HepG2 (cell line): ENCODE results near the gene PBLD. TPM values are rescaled to one million over a fixed set of nuclear protein-coding genes. Genes with fewer than 3 reads are reported as not detected.

Experiments
- AHR ChIP-seq: IDR thresholded peaks from 2 replicates; pipeline ENCODE4 v1.6.1; 2018; ENCODE audit warnings: missing genetic modification reagents, missing compliant biosample characterization
- CBX5 ChIP-seq: sonication (generic); formaldehyde crosslinking; IDR thresholded peaks from 2 replicates; pipeline ENCODE4 v1.4.0; 2020; ENCODE audit warnings: missing genetic modification reagents, borderline replicate concordance
- CHCHD3 ChIP-seq: sonication (generic); formaldehyde crosslinking; IDR thresholded peaks from 2 replicates; pipeline ENCODE4 v1.8.0; 2022; ENCODE audit warnings: mild to moderate bottlenecking, missing genetic modification reagents, moderate library complexity
- CHD2 ChIP-seq: IDR thresholded peaks from 2 replicates; pipeline ENCODE4 v1.6.1; 2011; ENCODE audit warnings: low read depth, low read length, improper control_type of control experiment
- ESRRA ChIP-seq: sonication (generic); formaldehyde crosslinking; IDR thresholded peaks from 2 replicates; pipeline ENCODE4 v1.5.1; 2020; ENCODE audit warnings: mild to moderate bottlenecking, low read depth, missing genetic modification reagents
- HNF4A ChIP-seq: sonication (generic); formaldehyde crosslinking; IDR thresholded peaks from 2 replicates; pipeline ENCODE4 v1.4.0; 2020; ENCODE audit warnings: missing genetic modification reagents
- JDP2 ChIP-seq: sonication (generic); formaldehyde crosslinking; IDR thresholded peaks from 2 replicates; pipeline ENCODE4 v1.8.1; 2022; ENCODE audit warnings: missing genetic modification reagents, borderline replicate concordance
- KDM2A ChIP-seq: sonication (generic); formaldehyde crosslinking; IDR thresholded peaks from 2 replicates; pipeline ENCODE4 v1.4.0; 2020; ENCODE audit warnings: low read depth, missing genetic modification reagents, borderline replicate concordance
- KDM4B ChIP-seq: sonication (generic); formaldehyde crosslinking; IDR thresholded peaks from 2 replicates; pipeline ENCODE4 v1.4.0; 2020; ENCODE audit warnings: missing genetic modification reagents
- PBX2 ChIP-seq: IDR thresholded peaks from 2 replicates; pipeline ENCODE4 v1.6.1; 2016; ENCODE audit warnings: control low read depth
- PPARG ChIP-seq: conservative IDR thresholded peaks from 2 replicates; pipeline ENCODE4 v1.6.1; 2016; ENCODE audit warnings: missing biosample characterization, missing genetic modification reagents
- RXRB ChIP-seq: IDR thresholded peaks from 2 replicates; pipeline ENCODE4 v1.6.1; 2016; ENCODE audit warnings: borderline replicate concordance, missing genetic modification reagents, missing compliant biosample characterization
- TAF1 ChIP-seq: sonication (generic); formaldehyde crosslinking; IDR thresholded peaks from 2 replicates; pipeline ENCODE4 v1.4.0; 2020; ENCODE audit warnings: missing genetic modification reagents
- TCF7 ChIP-seq: sonication (generic); IDR thresholded peaks from 2 replicates; pipeline ENCODE4 v1.6.1; 2016; ENCODE audit warnings: antibody characterized with exemption, low read depth
- TERF1 ChIP-seq: sonication (generic); formaldehyde crosslinking; IDR thresholded peaks from 2 replicates; pipeline ENCODE4 v1.8.0; 2022; ENCODE audit warnings: mild to moderate bottlenecking, missing genetic modification reagents, moderate library complexity
- ZFX ChIP-seq: sonication (generic); formaldehyde crosslinking; IDR thresholded peaks from 2 replicates; pipeline ENCODE4 v1.4.0; 2020; ENCODE audit warnings: mild to moderate bottlenecking, low read depth, missing genetic modification reagents, moderate library complexity
- ZNF24 ChIP-seq: fragments of 450-650 bp; IDR thresholded peaks from 2 replicates; pipeline ENCODE4 v1.6.1; 2017; ENCODE audit warnings: antibody characterized with exemption, mild to moderate bottlenecking
- ZNF430 ChIP-seq: sonication (generic); formaldehyde crosslinking; IDR thresholded peaks from 2 replicates; pipeline ENCODE4 v1.9.0; 2021; ENCODE audit warnings: mild to moderate bottlenecking, missing genetic modification reagents
- ZNF543 ChIP-seq: sonication (generic); formaldehyde crosslinking; IDR thresholded peaks from 2 replicates; pipeline ENCODE4 v1.4.0; 2020; ENCODE audit warnings: mild to moderate bottlenecking, missing genetic modification reagents
- ZNF747 ChIP-seq: sonication (generic); formaldehyde crosslinking; IDR thresholded peaks from 2 replicates; pipeline ENCODE4 v1.8.1; 2023; ENCODE audit warnings: missing genetic modification reagents, mild to moderate bottlenecking, borderline replicate concordance
- polyA plus RNA-seq, 8 experiments: library from polyadenylated mRNA; depleted of rRNA in 3 of 8; stranded (reverse) in 7 of 8; unstranded in 1 of 8; fragments of >200 nt; fragmentation: Illumina TruSeq in 4 of 8; extraction: Trizol in 4 of 8; gene quantifications; 2 replicates each; pipeline versions ENCODE4 v1.2.1 to v1.2.3, GENCODE V29; 2011 to 2016; ENCODE audit warnings: low read depth in 4 of 8, missing spikeins in 1 of 8, mixed read lengths in 1 of 8; ENCODE audit not compliant: insufficient read depth in 1 of 8
- total RNA-seq, 5 experiments: library from RNA; depleted of rRNA; stranded (reverse); fragments of >200 nt; fragmentation: Illumina TruSeq; extraction: Trizol; gene quantifications; 2 replicates each; pipeline ENCODE4 v1.2.3, GENCODE V29; 2016; ENCODE audit warnings: low read depth in 1 of 5
- TF ChIP-seq, protein P1 (sequence below): sonication (generic); formaldehyde crosslinking; IDR thresholded peaks from 2 replicates; pipeline ENCODE4 v1.4.0; 2020; ENCODE audit warnings: missing genetic modification reagents, mild to moderate bottlenecking, borderline replicate concordance
- TF ChIP-seq, protein P2 (sequence below): sonication (generic); formaldehyde crosslinking; IDR thresholded peaks from 2 replicates; pipeline ENCODE4 v1.4.0; 2020; ENCODE audit warnings: missing genetic modification reagents, mild to moderate bottlenecking, borderline replicate concordance

PBLD gene
- total and polyA plus RNA-seq, 2 of the 13 experiments (the other 11 are each of a cell fraction or from before 2014, with no cell fraction given): 0.42 to 3.1 TPM

- TF ChIP-seq, protein P1, sequence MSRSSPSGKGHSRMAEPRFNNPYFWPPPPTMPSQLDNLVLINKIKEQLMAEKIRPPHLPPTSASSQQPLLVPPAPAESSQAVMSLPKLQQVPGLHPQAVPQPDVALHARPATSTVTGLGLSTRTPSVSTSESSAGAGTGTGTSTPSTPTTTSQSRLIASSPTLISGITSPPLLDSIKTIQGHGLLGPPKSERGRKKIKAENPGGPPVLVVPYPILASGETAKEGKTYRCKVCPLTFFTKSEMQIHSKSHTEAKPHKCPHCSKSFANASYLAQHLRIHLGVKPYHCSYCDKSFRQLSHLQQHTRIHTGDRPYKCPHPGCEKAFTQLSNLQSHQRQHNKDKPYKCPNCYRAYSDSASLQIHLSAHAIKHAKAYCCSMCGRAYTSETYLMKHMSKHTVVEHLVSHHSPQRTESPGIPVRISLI (CRISPR knock-in tag): 0 out of 2 replicates have a peak, but pooled peaks have one; percentile 34
- TF ChIP-seq ZNF24 (no peak), TERF1 (CRISPR knock-in tag) (no peak), ZFX (CRISPR knock-in tag) (peak; percentile 82), PPARG (CRISPR knock-in tag) (no peak), CBX5 (CRISPR knock-in tag) (peak; percentile 62), ZNF543 (CRISPR knock-in tag) (peak; percentile 45; the same call in 1 of the 2 replicates), CHCHD3 (CRISPR knock-in tag) (no peak), JDP2 (CRISPR knock-in tag) (0 out of 2 replicates have a peak, but pooled peaks have one; percentile 2), ZNF747 (no peak), RXRB (CRISPR knock-in tag) (peak; percentile 16; the same call in 1 of the 2 replicates), KDM4B (CRISPR knock-in tag) (no peak), ZNF430 (CRISPR knock-in tag) (no peak), HNF4A (CRISPR knock-in tag) (peak; percentile 9; the same call in 1 of the 2 replicates), PBX2 (no peak), TAF1 (CRISPR knock-in tag) (peak; percentile 14), KDM2A (CRISPR knock-in tag) (peak; percentile 64), CHD2 (no peak), ESRRA (CRISPR knock-in tag) (peak; percentile 37; the same call in 1 of the 2 replicates), TCF7 (0 out of 2 replicates have a peak, but pooled peaks have one; percentile 7), AHR (CRISPR knock-in tag) (no peak; the same call in 1 of the 2 replicates)
- TF ChIP-seq, protein P2, sequence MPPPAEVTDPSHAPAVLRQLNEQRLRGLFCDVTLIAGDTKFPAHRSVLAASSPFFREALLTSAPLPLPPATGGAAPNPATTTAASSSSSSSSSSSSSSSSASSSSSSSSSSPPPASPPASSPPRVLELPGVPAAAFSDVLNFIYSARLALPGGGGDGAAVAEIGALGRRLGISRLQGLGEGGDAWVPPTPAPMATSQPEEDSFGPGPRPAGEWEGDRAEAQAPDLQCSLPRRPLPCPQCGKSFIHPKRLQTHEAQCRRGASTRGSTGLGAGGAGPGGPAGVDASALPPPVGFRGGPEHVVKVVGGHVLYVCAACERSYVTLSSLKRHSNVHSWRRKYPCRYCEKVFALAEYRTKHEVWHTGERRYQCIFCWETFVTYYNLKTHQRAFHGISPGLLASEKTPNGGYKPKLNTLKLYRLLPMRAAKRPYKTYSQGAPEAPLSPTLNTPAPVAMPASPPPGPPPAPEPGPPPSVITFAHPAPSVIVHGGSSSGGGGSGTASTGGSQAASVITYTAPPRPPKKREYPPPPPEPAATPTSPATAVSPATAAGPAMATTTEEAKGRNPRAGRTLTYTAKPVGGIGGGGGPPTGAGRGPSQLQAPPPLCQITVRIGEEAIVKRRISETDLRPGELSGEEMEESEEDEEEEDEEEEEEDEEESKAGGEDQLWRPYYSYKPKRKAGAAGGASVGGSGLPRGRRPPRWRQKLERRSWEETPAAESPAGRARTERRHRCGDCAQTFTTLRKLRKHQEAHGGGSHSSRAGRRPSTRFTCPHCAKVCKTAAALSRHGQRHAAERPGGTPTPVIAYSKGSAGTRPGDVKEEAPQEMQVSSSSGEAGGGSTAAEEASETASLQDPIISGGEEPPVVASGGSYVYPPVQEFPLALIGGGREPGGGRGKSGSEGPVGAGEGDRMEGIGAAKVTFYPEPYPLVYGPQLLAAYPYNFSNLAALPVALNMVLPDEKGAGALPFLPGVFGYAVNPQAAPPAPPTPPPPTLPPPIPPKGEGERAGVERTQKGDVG (CRISPR knock-in tag): no peak
Measured at GRCh38 chr10:68332259-68333057, at the start of gene PBLD (continued).
